GM12892 (cell line): ENCODE results near the gene MRPS11.
"Not testable (repeated sequence)": the region's sequence is repeated elsewhere in the genome, so short reads cannot be mapped to it uniquely, and the experiment has no call there.

Source experiments
- POLR2A ChIP-seq: IDR thresholded peaks from 2 replicates; pipeline ENCODE4 v1.6.1; 2011; ENCODE audit warnings: low read depth, low read length, control low read depth
- POLR2AphosphoS5 ChIP-seq: IDR thresholded peaks from 2 replicates; pipeline ENCODE4 v1.6.1; 2011; ENCODE audit warnings: low read depth, low read length, control low read depth
- TAF1 ChIP-seq: IDR thresholded peaks from 2 replicates; pipeline ENCODE4 v1.6.1; 2011; ENCODE audit warnings: low read depth, mild to moderate bottlenecking, control low read depth, low read length, borderline replicate concordance

DNA sequence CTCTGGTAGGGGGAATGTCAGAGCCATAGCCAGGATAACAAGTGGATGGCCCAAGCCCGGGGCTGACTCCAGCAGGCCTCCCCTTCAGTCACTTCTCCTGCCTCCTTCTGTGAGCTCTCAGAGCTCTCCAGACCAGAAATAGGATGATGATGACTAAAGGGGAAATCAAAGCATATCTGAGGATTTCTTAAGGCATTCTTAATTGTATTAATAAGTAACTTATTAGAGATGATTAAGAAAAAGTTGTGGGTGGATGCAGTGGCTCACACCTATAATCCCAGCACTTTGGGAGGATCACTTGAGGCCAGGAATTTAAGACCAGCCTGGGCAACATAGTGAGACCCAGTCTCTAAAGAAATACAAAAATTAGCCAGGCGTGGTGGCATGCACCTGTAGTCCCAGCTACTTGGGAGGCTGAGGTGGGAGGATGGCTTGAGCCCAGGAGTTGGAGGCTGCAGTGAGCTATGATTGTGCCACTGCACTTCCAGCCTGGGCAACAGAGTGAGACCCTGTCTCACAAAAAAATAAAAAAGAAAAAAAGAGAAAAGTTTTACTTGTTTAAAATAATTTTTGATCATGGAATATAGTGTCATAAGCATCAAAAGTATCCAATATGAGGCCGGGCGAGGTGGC is 6.3 kb downstream of the MRPS11 start:
- not testable (repeated sequence) for TF ChIP-seq POLR2A, POLR2AphosphoS5, TAF1
